ENCODE data around the gene RAB44.
A peak's percentile ranks its signal among the peaks of the same experiment; 100 is the strongest.

RAB44 gene

DNA sequence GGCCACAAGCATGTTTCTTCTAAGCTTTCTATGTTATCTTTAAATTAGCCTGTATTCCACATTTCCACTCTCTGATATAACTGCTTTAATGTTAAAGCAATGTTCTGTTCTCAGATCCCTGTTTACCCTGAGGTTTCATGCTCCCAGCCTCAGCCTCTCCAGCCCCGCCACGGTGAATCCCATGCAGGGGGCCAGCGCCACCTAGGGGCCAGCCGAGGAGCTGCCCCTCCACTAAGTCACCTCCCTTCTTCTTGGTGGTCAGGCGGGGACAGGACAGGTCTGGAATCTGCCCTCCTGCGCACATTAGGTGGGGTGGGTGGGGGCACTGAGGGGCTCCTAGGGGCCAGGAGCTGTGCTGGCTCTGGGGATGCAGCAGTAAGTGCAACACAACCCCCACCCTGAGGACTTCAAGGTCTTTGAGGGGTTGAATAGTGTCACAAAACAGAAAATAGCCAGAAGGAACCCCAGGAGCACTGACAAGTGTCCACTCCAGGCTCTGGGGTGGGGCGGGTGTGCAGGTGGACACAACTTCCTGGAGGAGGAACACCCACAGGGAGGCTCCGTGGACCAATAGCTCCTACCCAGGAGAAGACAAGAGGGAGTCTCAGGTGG is 61.6 kb downstream of the RAB44 start:
- no peak for DNase-seq (ENCODE audit: low read depth, low spot score)
- no peak overlapping the region for H3K27ac ChIP-seq

DNA sequence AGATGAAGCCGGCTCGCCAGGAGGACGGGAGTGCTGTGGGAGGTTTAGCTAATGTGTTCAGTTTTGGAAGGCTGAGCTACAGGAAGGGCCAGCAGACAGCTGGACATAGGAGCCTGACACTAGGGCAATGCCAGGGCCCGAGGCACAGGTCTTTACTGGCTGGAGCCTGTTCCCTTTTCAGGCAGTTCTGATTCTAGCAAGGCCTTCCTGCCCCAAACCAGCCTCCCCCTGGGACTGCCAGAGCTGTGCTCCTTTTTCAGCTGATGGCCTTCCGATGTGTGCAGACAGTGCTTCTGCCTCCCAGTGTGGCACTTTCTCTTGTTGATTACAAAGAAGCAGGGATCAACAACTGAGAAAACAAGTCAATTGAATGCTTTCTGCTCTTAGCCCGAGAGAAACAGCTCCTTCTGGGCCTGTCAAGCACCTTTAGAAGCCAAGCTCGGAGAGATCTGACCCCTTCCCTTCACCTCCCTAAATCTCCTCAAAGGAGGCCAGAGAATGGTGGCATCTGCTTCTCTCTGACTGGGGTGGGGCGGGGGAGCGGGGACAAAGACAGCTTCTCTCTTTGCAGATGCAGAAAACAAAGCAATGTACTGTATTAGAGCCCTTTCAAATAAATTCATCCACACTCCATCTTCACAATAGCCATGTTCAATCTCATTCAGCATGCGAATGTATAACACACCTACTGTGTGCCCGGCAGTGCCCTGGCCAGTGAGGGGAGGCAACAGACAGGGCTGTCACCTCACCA is 63.2 kb downstream of the RAB44 start:
- DNase-seq (ENCODE audit: low read depth, low spot score), result no peak
- no peak overlapping the region for H3K27ac ChIP-seq

DNA sequence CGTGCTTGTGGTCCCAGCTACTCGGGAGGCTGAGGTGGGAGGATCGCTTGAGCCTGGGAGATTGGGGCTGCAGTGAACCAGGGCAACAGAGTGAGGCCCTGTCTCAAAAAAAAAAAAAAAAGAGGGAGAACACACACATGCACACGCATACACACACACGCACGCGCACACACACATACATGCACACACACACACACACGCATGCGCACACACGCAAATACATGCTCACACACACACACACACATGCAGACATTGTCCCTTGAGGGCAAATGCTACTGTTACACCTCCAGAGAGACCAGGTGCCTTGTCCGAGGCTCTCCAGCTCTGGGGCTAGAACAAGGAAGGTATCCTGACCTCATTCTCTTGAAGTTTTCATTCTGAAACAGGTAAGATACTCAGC is 64.5 kb downstream of the RAB44 start:
- H3K27ac ChIP-seq, result no peak overlapping the region
- DNase-seq (ENCODE audit: low read depth, low spot score), result no peak

DNA sequence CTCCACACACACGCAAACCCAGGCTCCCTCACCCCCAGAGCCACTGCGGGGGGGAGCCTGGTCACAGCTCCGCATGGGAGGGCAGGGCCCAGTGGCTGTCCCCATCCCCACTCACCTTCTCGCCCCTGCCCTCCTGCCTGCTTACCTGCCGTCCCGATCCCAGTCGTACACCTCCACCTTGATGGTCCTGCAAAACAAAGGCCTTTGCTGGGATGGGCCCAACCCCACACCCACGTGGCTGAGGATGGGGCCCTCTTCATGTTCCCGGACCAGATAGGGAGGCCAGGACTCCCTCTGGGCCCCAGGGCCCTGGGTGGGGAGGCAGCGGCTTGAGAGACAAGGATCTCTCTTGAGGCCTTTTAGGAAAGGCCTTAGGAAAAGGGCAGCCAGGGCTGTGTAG is 67.6 kb downstream of the RAB44 start:
- no peak overlapping the region for H3K27ac ChIP-seq
- DNase-seq (ENCODE audit: low read depth, low spot score), result no peak

DNA sequence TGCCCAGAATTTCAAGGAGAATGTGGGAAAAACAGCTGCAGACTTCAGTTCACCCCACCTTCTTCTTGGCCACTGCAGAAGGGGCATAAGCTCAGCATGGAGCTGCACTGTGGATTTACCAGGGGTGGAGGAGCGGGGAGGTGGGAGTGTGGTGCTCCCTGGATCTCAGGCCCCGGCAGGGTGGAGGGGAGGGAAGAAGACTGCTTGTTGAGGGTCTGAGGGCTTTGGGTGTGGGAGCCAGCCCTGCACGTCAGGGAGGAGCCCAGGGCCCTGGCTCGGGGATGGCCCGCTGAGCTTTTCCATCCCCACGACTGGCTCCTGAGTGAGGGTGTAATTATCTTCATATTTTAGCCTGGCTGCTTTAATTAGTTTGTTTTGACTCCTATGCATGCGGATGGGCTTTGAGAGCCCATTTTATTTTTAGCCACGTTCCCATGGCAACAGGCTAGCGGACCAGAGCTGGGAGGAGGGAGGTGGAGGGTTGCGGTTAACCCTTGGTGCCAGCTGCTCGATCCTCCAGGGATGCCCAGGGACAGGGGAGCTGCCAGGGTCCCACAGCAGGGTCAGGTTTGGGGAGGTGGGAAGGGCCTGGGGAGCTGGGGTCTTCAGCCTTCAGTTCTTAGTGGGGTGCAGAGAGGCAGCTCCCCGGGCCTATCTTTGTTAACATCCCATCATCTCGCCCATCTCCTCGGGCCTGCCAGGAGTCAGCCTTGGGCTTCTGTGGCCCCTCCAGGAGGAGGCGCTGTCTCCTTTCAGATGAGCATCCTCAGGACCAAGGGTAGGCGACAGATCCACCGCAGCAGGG is 68.2 kb downstream of the RAB44 start:
- H3K27ac ChIP-seq, result no peak overlapping the region
- DNase-seq (ENCODE audit: low read depth, low spot score), result no peak

DNA sequence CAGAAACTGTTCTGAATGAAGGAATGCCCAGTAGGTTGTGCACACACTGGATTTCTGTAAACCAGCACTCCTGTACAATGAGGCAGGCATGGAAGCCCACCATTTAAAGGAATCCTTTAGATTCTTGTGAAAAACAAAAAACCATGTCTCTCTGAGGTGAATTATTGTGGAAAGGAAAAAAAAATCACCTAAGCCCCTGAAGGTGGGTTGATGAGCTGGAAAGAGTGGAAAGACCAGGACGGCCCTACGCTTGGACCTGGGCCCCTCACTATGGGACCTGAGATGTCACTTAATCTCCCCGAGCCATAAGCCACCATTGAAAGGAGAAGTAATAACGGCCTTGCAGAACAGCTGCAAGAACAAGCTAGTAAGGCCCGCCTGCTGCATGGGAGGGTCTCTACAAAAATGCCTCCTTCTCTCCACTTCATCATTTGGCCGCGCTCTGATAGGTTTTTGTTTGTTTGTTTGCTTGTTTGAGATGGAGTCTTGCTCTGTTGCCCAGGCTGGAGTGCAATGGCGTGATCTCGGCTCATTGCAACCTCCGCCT is 68.8 kb downstream of the RAB44 start:
- no peak overlapping the region for H3K27ac ChIP-seq
- DNase-seq (ENCODE audit: low read depth, low spot score), result no peak

DNA sequence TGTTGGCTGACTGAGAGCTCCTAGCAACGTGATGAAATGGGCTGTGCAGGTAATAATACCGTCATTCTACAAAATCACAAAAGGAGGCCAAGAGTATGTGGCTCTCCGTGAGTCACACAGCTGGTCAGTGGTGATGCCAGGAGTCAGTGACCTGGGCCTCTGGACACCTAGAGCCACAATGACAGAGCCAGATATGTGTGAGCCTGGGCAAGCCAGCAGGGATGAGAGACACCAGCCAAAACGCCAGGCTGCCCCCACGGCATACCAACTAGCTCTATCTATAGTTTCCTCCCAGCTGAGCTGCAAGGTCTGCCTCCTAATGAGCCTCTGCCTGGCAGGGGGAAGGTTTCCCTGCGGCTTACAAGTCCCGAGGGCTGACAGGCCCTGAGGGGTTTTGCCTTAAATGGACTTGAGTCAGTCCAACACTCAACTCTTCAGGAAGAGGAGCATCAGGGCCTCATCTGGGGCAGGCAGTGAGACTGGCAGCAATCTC is 71.6 kb downstream of the RAB44 start:
- no peak for DNase-seq (ENCODE audit: low read depth, low spot score)
- peak overlapping the region; percentile 63 for H3K27ac ChIP-seq

DNA sequence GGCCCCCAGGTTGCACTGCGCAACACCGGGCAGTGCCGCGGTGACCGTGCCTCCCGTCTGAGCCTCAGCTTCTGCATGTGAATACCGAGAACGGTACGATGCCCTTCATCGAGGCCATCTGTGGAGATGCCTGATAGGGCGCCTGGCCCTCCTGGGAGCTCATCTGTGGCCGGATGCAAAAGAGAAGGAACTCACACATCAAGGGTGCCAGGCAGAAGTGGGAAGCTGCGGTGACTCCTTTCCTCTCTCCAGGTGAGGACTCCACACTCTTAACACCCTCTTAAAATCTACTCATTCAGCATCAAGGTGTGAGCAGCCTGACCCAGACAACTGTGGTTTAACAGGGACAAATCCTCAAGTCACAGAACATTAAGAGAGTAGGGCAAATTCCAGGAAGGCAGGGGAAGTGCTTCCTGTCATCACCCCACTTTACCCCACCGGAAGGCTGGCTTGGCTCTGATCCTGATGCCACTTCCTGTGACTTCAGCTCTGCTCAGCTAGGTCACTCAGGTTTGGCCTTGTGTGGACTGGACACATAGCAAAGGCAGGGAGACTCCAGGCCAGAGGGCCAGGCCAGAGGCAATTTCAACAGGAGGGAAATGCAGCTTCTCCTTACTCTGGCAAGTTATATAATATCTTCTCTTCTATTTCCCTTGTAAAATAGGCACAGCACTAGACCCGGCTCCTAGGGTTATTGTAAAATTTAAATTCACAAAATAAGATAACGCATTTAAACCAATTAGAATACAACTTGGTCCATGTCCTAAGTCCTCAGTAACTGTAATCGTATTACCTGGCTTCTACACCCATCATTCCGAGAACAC is 72.3 kb downstream of the RAB44 start:
- H3K27ac ChIP-seq, result peak overlapping the region; percentile 63
- DNase-seq (ENCODE audit: low read depth, low spot score), result no peak

DNA sequence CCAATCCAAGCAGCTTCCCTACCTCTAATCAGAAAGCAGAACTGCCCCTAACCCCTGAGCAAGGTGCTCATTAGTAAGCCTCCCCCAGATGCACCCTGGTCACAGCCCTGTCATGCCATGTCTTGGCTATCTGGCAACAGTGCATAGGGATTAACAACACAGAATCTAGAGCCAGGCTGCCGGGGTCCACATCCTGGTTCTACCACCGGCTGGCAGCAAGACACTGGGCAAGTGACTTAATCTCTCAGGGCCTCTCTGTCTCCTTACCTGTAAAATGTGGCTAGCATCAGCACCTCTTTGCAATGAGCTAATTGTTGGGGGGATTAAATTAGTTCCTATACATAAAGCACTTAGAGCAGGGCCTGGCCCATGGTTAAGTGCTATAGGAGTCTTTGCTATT is 73.5 kb downstream of the RAB44 start:
- no peak overlapping the region for H3K27ac ChIP-seq
- no peak for DNase-seq (ENCODE audit: low read depth, low spot score)

DNA sequence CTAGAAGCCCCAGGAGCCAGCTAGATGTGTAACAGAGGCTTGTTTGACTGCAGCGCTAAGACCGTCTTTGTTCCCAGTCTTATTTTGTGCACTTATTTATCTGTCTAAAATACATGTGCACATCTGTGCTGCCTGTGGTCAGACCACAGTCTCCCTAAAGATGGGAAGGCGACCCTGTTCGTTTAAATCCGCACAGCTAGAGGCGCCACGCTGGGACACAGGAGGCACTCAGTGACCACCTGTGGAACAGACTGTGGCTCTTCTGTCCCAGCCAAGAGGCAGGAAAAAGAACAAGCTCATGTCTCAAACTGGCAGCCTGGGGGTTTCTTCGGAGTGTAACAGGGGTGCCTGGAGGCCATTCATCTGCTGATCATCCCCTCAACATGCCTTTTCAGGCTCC is 74.8 kb downstream of the RAB44 start:
- no peak overlapping the region for H3K27ac ChIP-seq
- no peak for DNase-seq (ENCODE audit: low read depth, low spot score)

DNA sequence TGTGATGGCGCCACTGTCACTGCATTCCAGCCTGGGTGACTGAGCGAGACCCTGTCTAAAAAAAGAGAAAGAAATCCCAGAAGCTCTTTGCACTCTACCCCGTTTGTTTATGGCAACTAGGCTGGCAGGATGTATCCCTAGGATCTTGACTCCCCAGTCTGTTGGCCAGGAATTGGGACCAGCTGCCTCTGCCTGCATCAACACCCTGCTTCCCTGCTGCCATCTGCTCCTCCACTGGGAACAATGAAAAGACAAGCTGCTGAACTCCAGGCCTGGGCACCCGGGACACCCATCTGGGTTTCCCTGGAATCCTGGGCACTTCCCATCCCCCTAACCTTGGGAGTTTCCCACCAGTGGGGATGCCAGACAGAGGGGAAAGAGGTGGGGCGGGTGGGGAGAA is 76.7 kb downstream of the RAB44 start:
- DNase-seq (ENCODE audit: low read depth, low spot score), result no peak
- no peak overlapping the region for H3K27ac ChIP-seq

DNA sequence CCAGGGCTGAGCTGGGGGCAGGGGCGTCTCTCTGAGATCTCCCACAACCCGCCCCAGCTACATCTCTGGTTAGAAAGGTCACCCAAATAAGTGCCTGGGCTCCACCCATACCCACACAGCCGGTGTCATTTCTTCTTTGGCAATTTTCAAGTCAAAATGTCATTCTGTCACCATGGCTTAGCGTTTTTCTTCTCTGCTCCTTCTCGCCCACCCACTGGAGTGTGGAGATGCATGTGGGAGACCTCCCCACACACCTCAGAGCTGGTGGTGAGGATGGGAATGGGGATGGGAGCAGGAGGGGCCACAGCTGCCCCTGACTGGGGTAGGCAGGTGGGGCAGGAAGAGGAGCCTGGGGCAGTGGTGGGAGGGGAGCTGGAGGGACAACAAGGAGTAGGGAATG is 78.5 kb downstream of the RAB44 start:
- H3K27ac ChIP-seq, result no peak overlapping the region
- no peak for DNase-seq (ENCODE audit: low read depth, low spot score)

DNA sequence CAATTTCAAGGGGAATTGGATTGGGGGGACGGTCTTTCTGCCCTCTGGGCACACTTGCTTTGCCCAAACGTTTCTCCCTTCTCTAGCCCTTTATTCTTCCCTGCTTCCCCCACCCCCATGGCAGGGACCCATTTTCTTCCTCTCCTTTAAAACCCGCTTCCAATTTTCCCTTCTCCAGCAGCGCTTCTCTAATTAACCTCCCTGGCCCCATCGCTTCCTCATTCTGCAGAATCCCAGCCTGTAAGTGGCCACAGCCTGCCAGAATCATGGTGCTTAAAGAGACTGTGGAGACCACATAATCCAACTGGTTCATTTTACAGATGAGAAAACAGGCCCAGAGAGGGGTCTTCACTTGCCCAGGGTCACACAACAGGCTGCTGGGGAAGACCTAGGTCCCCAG is 80.2 kb downstream of the RAB44 start:
- no peak for DNase-seq (ENCODE audit: low read depth, low spot score)
- no peak overlapping the region for H3K27ac ChIP-seq

DNA sequence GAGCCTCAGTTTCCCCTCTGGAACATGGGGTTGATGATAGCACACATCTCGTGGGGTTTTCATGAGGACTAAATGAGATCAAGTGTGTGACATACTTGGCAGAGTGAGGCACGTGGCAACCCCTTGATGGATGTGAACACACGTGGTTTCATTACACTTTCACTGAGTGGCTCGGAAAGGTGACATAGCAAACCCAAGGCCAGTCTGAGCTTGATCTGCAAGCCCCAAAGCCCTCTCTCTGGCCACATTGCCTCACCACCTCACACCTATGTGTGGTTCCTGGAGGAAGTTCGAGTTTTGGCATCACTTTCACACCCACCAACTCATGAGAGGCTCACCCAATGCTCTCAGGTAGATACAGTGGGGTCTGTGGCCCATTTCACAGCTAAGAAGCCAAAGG is 81.6 kb downstream of the RAB44 start:
- DNase-seq (ENCODE audit: low read depth, low spot score), result no peak
- H3K27ac ChIP-seq, result no peak overlapping the region

DNA sequence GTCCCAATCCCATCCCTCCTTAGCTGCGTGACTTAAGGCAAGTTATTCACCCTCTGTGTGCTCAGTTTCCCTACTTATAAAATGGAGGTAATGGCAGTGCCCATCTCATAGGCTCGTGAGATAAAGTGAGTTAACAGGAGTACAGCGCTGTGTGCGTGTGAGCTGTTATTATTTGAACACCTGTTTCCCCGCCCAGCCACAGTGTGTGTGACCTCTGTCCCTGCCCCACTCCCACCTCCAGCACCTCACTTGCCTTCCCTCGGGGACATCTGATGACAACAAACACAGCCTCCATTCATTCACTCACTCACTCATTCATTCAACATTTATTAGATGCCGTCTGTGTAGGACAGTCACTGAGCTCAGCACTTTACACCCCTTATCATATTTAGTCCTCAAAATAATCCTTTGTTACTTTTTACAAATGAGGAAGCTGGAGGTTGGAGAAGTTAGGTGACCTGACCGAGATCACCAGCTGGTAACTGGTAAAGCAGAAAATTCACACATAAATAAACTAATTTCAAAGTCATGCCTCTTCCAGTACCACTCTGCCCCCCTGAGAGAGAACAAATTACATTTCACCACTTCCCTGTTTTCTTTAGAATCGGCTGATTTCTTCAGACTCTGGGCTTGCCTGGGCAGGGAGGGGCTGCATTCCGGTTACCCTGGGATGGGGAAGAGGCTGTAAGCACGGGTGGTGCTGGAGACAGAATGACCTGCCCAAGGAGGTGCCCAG is 83.0 kb downstream of the RAB44 start:
- no peak overlapping the region for H3K27ac ChIP-seq
- no peak for DNase-seq (ENCODE audit: low read depth, low spot score)

DNA sequence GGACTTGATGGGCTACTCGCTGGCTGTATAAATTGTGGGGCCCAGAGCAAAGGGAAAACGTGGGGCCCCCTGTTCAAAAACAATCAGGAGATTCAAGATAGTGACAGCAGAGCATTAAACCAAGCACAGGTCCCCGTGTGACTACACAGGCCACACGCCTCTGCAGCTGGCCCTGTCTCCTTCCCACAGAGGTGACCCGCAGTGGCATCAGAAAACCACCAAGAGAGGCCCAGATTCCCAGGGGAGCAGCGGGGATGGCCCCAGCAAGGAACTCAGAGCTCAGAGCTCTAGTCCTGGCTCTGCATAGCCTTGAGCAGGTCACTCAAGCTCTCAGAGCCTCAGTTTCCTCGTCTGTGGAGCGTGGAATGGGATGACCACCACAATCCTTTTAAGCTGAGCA is 84.0 kb downstream of the RAB44 start:
- H3K27ac ChIP-seq, result no peak overlapping the region
- no peak for DNase-seq (ENCODE audit: low read depth, low spot score)

Measured in epithelial cell of prostate (primary cell).